BJ (cell line): ENCODE measurements around the gene MSLN. TPM values are rescaled to one million over a fixed set of nuclear protein-coding genes. Genes with fewer than 3 reads are reported as not detected.

Experiments
- CTCF ChIA-PET: fragments of 350-600 bp; formaldehyde crosslinking; extraction: SDS; loops from one replicate; lab custom pipeline; 2021; ENCODE audit warnings: antibody characterized with exemption, inconsistent platforms; lab: Yijun Ruan, JAX
- POLR2A ChIA-PET: fragments of 300-600 bp; sonication (Branson Sonifier 250); formaldehyde crosslinking; extraction: SDS; loops from one replicate; lab custom pipeline; 2021; ENCODE audit warnings: antibody characterized with exemption; lab: Charles Lee
- DNase-seq: peaks from one replicate; pipeline ENCODE4 v3.0.0-alpha.2; 2011; ENCODE audit warnings: low read depth
- H3K27me3 ChIP-seq: 2 replicates; pipeline ENCODE4 v1.6.0; 2011; ENCODE audit warnings: low read length; ENCODE audit not compliant: control insufficient read depth, insufficient read depth
- H3K36me3 ChIP-seq: 2 replicates; pipeline ENCODE4 v1.5.1; 2011; ENCODE audit warnings: low read length; ENCODE audit not compliant: control insufficient read depth, insufficient read depth
- H3K4me3 ChIP-seq: 2 replicates; pipeline ENCODE4 v1.5.1; 2011; ENCODE audit warnings: low read depth, mild to moderate bottlenecking, control low read depth, low read length
- polyA plus RNA-seq: library from polyadenylated mRNA; depleted of rRNA; stranded (reverse); fragments of >200 nt; gene quantifications from 2 replicates; pipeline ENCODE4 v1.2.3, GENCODE V29; 2011; rRNA removed
- small RNA-seq: library from RNA; depleted of rRNA; stranded (forward); fragments of <200 nt; gene quantifications from one replicate; pipeline ENCODE3, GENCODE V24; 2012; ENCODE audit warnings: low replicate concordance, low read depth; ENCODE audit not compliant: insufficient read length
- TF ChIP-seq, protein P1 (sequence below): IDR thresholded peaks from 2 replicates; pipeline ENCODE4 v1.5.1; 2011; ENCODE audit warnings: low read depth, mild to moderate bottlenecking, control low read depth, inconsistent platforms, low read length, moderate library complexity; ENCODE audit not compliant: insufficient read depth

MSLN gene
- polyA plus RNA-seq, 1 experiment = 0.67 TPM

- Histone ChIP-seq H3K27me3 (no peaks in the 10 kb centered on the region), H3K4me3 (no peak overlapping the region), H3K36me3 (no peaks in the 10 kb centered on the region)
- ChIA-PET POLR2A (no interaction called here), CTCF (interaction anchor here (0.9 to 3.9 kb wide), 3 partner anchors 241 to 285 kb away, joined by 3 to 54 read pairs (median 10); no protein-coding TSS in a partner anchor)
- TF ChIP-seq, protein P1, sequence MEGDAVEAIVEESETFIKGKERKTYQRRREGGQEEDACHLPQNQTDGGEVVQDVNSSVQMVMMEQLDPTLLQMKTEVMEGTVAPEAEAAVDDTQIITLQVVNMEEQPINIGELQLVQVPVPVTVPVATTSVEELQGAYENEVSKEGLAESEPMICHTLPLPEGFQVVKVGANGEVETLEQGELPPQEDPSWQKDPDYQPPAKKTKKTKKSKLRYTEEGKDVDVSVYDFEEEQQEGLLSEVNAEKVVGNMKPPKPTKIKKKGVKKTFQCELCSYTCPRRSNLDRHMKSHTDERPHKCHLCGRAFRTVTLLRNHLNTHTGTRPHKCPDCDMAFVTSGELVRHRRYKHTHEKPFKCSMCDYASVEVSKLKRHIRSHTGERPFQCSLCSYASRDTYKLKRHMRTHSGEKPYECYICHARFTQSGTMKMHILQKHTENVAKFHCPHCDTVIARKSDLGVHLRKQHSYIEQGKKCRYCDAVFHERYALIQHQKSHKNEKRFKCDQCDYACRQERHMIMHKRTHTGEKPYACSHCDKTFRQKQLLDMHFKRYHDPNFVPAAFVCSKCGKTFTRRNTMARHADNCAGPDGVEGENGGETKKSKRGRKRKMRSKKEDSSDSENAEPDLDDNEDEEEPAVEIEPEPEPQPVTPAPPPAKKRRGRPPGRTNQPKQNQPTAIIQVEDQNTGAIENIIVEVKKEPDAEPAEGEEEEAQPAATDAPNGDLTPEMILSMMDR = no peak
- no peak for DNase-seq
Observed at GRCh38 chr16:815861-816260, 55.3 kb downstream of the MSLN start.

- H3K36me3 ChIP-seq = no peaks in the 10 kb centered on the region
- H3K4me3 ChIP-seq = no peak overlapping the region
- ChIA-PET POLR2A (no interaction called here), CTCF (interaction anchor here (0.6 to 0.9 kb wide), 2 partner anchors 47 to 240 kb away, joined by 3 read pairs; no protein-coding TSS in a partner anchor)
- DNase-seq = no peak
- no peaks in the 10 kb centered on the region for H3K27me3 ChIP-seq
- TF ChIP-seq, protein P1 = no peak
Observed at GRCh38 chr16:817001-817906, 56.7 kb downstream of the MSLN start.

GRCh38 chr16:818132-818531 lies 57.6 kb downstream of the MSLN start:
- Histone ChIP-seq H3K27me3 (no peaks in the 10 kb centered on the region), H3K4me3 (no peak overlapping the region), H3K36me3 (no peaks in the 10 kb centered on the region)
- TF ChIP-seq, protein P1 = no peak
- no peak for DNase-seq
- CTCF ChIA-PET = no interaction called here
- POLR2A ChIA-PET = no interaction called here

Small RNA genes within 50 kb of the gene (small RNA-seq; reads per million reads assigned to genes)
- not detected for gene MIR662

Other genes starting within 250 kb of the MSLN start
- 8.4 and 12.9 TPM in 2 replicates for gene CAPN15, start 233.0 kb upstream of the MSLN start, polyA plus RNA-seq
- not detected in 2 replicates for gene PRR35, start 200.3 kb upstream of the MSLN start, polyA plus RNA-seq
- 0.31 and 0.66 TPM in 2 replicates for gene NHLRC4, start 193.7 kb upstream of the MSLN start, polyA plus RNA-seq
- gene PIGQ, start 190.8 kb upstream of the MSLN start, polyA plus RNA-seq = 15.4 and 26.6 TPM in 2 replicates
- gene RAB40C, start 170.7 kb upstream of the MSLN start, polyA plus RNA-seq = 6.5 and 7.6 TPM in 2 replicates
- not detected in 2 replicates for gene WFIKKN1, start 129.7 kb upstream of the MSLN start, polyA plus RNA-seq
- gene METTL26, start 124.4 kb upstream of the MSLN start, polyA plus RNA-seq = 77.2 and 105 TPM in 2 replicates
- 10.6 and 16.5 TPM in 2 replicates for gene MCRIP2, start 118.9 kb upstream of the MSLN start, polyA plus RNA-seq
- gene WDR90, start 111.4 kb upstream of the MSLN start, polyA plus RNA-seq = 6.2 and 10.0 TPM in 2 replicates
- 37.1 and 81.7 TPM in 2 replicates for gene RHOT2, start 92.6 kb upstream of the MSLN start, polyA plus RNA-seq
- gene RHBDL1, start 85.1 kb upstream of the MSLN start, polyA plus RNA-seq = 0.74 and 1.3 TPM in 2 replicates
- gene STUB1, start 80.3 kb upstream of the MSLN start, polyA plus RNA-seq = 75.9 and 148 TPM in 2 replicates
- 54.8 and 91.8 TPM in 2 replicates for gene JMJD8, start 76.4 kb upstream of the MSLN start, polyA plus RNA-seq
- 2.2 and 3.7 TPM in 2 replicates for gene WDR24, start 70.3 kb upstream of the MSLN start, polyA plus RNA-seq
- 0.32 and 0.67 TPM in 2 replicates for gene FBXL16, start 54.9 kb upstream of the MSLN start, polyA plus RNA-seq
- gene METRN, start 45.6 kb upstream of the MSLN start, polyA plus RNA-seq = 33.7 and 40.3 TPM in 2 replicates
- gene ANTKMT, start 39.6 kb upstream of the MSLN start, polyA plus RNA-seq = 7.7 and 10.7 TPM in 2 replicates
- 0.77 and 2.4 TPM in 2 replicates for gene CCDC78, start 34.3 kb upstream of the MSLN start, polyA plus RNA-seq
- 4.3 and 7.0 TPM in 2 replicates for gene HAGHL, start 33.6 kb upstream of the MSLN start, polyA plus RNA-seq
- gene CIAO3, start 19.7 kb upstream of the MSLN start, polyA plus RNA-seq = 16.1 and 23.1 TPM in 2 replicates
- 13.7 and 24.7 TPM in 2 replicates for gene RPUSD1, start 27.6 kb downstream of the MSLN start, polyA plus RNA-seq
- 2.6 and 6.1 TPM in 2 replicates for gene CHTF18, start 27.9 kb downstream of the MSLN start, polyA plus RNA-seq
- gene GNG13, start 40.0 kb downstream of the MSLN start, polyA plus RNA-seq = not detected in 2 replicates
- gene LMF1, start 210.2 kb downstream of the MSLN start, polyA plus RNA-seq = 14.8 and 28.9 TPM in 2 replicates
- 0.04 TPM in 2 replicates for gene SOX8, start 221.0 kb downstream of the MSLN start, polyA plus RNA-seq